K562 (cell line): Measurements from ENCODE around the gene KCTD17. TPM values are rescaled to one million over a fixed set of nuclear protein-coding genes. Genes with fewer than 3 reads are reported as not detected.

Source experiments
- ATAC-seq: fragments of 200-7000 bp; cut with Tn5 transposase; 3 replicates; pipeline ENCODE4 v1.9.1; 2020; ENCODE audit warnings: moderate library complexity
- BruUV-seq: library from RNA; stranded (reverse); fragments of 400-500 nt; replicated peaks from 2 replicates; lab custom pipeline; 2021; lab: Mats Ljungman, UMichigan
- CTCF ChIA-PET: fragments of 300-600 bp; formaldehyde crosslinking; extraction: SDS; loops from one replicate; lab custom pipeline; 2021; ENCODE audit warnings: low intra/inter-chr PET ratio; lab: Yijun Ruan, JAX
- POLR2A ChIA-PET: fragments of 300-600, 350-650 bp; sonication (Branson Sonifier 250); formaldehyde crosslinking; extraction: SDS; loops from one replicate; lab custom pipeline; 2021; ENCODE audit warnings: antibody characterized with exemption, inconsistent platforms; lab: Yijun Ruan, JAX
- DNase-seq, 4 experiments: peaks; one replicate each; pipeline versions ENCODE4 v3.0.0 to v3.0.0-alpha.2; 2011 to 2018; ENCODE audit warnings: low spot score in 3 of 4, mixed read lengths in 3 of 4; ENCODE audit errors: extremely low read depth in 1 of 4
- FAIRE-seq: peaks from 2 replicates; lab custom pipeline; 2011; peaks lifted over from hg19 to GRCh38; lab: Jason Lieb, UNC
- H2AFZ ChIP-seq: 2 replicates; pipeline ENCODE4 v1.6.0; 2011; ENCODE audit warnings: low read depth, low read length, control low read depth, inconsistent platforms
- H3K27ac ChIP-seq: fragments of 200-600 bp; 3 replicates; pipeline ENCODE4 v1.8.0; 2011; ENCODE audit warnings: low read depth, mild to moderate bottlenecking, control low read depth, inconsistent platforms, low read length, moderate library complexity, mixed read lengths; ENCODE audit errors: extremely low read depth
- H3K27me3 ChIP-seq, 2 experiments: fragments of 300-600 bp in 1 of 2; 2 replicates in 1 of 2; 3 replicates in 1 of 2; pipeline versions ENCODE4 v1.6.0 to v1.8.0; 2011; ENCODE audit warnings: inconsistent platforms in 2 of 2, low read length in 2 of 2, mild to moderate bottlenecking in 1 of 2, mixed read lengths in 1 of 2, moderate library complexity in 1 of 2; ENCODE audit not compliant: control insufficient read depth in 2 of 2, insufficient read depth in 2 of 2
- H3K36me3 ChIP-seq: fragments of 300-600 bp; 3 replicates; pipeline ENCODE4 v1.8.0; 2011; ENCODE audit warnings: mild to moderate bottlenecking, low read length, inconsistent platforms; ENCODE audit not compliant: control insufficient read depth, insufficient read depth
- H3K4me1 ChIP-seq, 2 experiments: fragments of 200-600 bp in 1 of 2; replicated peaks in 1 of 2; 2 replicates in 1 of 2; 3 replicates in 1 of 2; pipeline versions ENCODE4 v1.5.1 to v1.8.0; 2011; ENCODE audit warnings: inconsistent platforms in 2 of 2, low read length in 2 of 2, mild to moderate bottlenecking in 1 of 2, mixed read lengths in 1 of 2, moderate library complexity in 1 of 2; ENCODE audit not compliant: control insufficient read depth in 2 of 2, insufficient read depth in 2 of 2
- H3K4me2 ChIP-seq: 2 replicates; pipeline ENCODE4 v1.6.1; 2011; ENCODE audit warnings: low read length, control low read depth, inconsistent platforms, mixed read lengths; ENCODE audit not compliant: insufficient read depth
- H3K4me3 ChIP-seq: fragments of 200-600 bp; sonication (generic), shearing (Covaris generic); 2 replicates; pipeline ENCODE4 v1.5.1; 2016; ENCODE audit warnings: control low read depth, inconsistent platforms
- H3K79me2 ChIP-seq: fragments of 200-600 bp; 3 replicates; pipeline ENCODE4 v1.8.0; 2011; ENCODE audit warnings: low read length, inconsistent platforms; ENCODE audit not compliant: control insufficient read depth, insufficient read depth
- H3K9ac ChIP-seq, 2 experiments: 2 replicates each; pipeline versions ENCODE4 v1.6.0 to v1.6.1; 2011; ENCODE audit warnings: low read depth in 2 of 2, low read length in 2 of 2, control low read depth in 1 of 2, inconsistent platforms in 1 of 2, mild to moderate bottlenecking in 1 of 2, mixed read lengths in 1 of 2; ENCODE audit not compliant: insufficient read depth in 1 of 2
- H3K9me1 ChIP-seq: one replicate; pipeline ENCODE4 v1.6.0; 2011; ENCODE audit warnings: inconsistent platforms, mild to moderate bottlenecking, low read length, moderate library complexity; ENCODE audit not compliant: control insufficient read depth, insufficient read depth
- H3K9me3 ChIP-seq: replicated peaks from 2 replicates; pipeline ENCODE4 v1.5.1; 2011; ENCODE audit warnings: low read depth, low read length, inconsistent platforms; ENCODE audit not compliant: control insufficient read depth, insufficient read depth
- H4K20me1 ChIP-seq: replicated peaks from 2 replicates; pipeline ENCODE4 v1.6.1; 2011; ENCODE audit warnings: low read length, inconsistent platforms, mixed read lengths; ENCODE audit not compliant: control insufficient read depth, insufficient read depth
- CREBBP ChIP-seq: IDR thresholded peaks from one replicate; pipeline ENCODE4 v1.6.1; 2012; ENCODE audit warnings: low read depth, mild to moderate bottlenecking, control low read depth, inconsistent platforms, low read length
- CREM ChIP-seq: IDR thresholded peaks from 2 replicates; pipeline ENCODE4 v1.6.1; 2014; ENCODE audit warnings: antibody characterized with exemption, low read depth
- CTCF ChIP-seq, 3 experiments: IDR thresholded peaks in 2 of 3; conservative IDR thresholded peaks in 1 of 3; 2 replicates each; pipeline ENCODE4 v1.5.1; 2011 to 2012; ENCODE audit warnings: low read length in 3 of 3, mild to moderate bottlenecking in 3 of 3, control low read depth in 2 of 3, improper control_type of control experiment in 1 of 3, inconsistent platforms in 1 of 3, low read depth in 1 of 3, mixed read lengths in 1 of 3, moderate library complexity in 1 of 3; ENCODE audit not compliant: insufficient read depth in 2 of 3
- HCFC1 ChIP-seq: IDR thresholded peaks from 2 replicates; pipeline ENCODE4 v1.6.1; 2012; ENCODE audit warnings: low read depth, low read length, improper control_type of control experiment
- KLF16 ChIP-seq: IDR thresholded peaks from 2 replicates; pipeline ENCODE4 v1.6.1; 2016; ENCODE audit warnings: antibody characterized with exemption
- SPI1 ChIP-seq: IDR thresholded peaks from 2 replicates; pipeline ENCODE4 v1.6.1; 2011; ENCODE audit warnings: low read depth, low read length, control low read depth, borderline replicate concordance
- TEAD1 ChIP-seq, 2 experiments: fragments of 450-650 bp in 1 of 2; sonication (generic) in 1 of 2; formaldehyde crosslinking; IDR thresholded peaks; 2 replicates each; pipeline versions ENCODE4 v1.4.0 to v1.8.0; 2020 to 2022; ENCODE audit warnings: mild to moderate bottlenecking in 2 of 2, missing genetic modification reagents in 1 of 2
- ZBTB7A ChIP-seq: IDR thresholded peaks from 2 replicates; pipeline ENCODE4 v1.6.1; 2011; ENCODE audit warnings: low read depth, mild to moderate bottlenecking, low read length, moderate library complexity, borderline replicate concordance; ENCODE audit not compliant: control insufficient read depth
- ZNF282 ChIP-seq: sonication (generic); formaldehyde crosslinking; IDR thresholded peaks from 2 replicates; pipeline ENCODE4 v1.8.1; 2023; ENCODE audit warnings: missing genetic modification reagents
- ZZZ3 ChIP-seq: fragments of 450-650 bp; IDR thresholded peaks from 2 replicates; pipeline ENCODE4 v1.6.1; 2016; ENCODE audit warnings: antibody characterized with exemption, mild to moderate bottlenecking, moderate library complexity
- WGBS: fragments of 100-300 bp; shearing (Covaris generic); methylation state at CpG from one replicate; pipeline ENCODE4 v1.1.6; 2016; ENCODE audit warnings: low coverage, mixed read lengths; ENCODE audit not compliant: insufficient coverage; ENCODE audit errors: missing lambda C conversion rate; 5-methylcytosine and 5-hydroxymethylcytosine counted together
- in situ Hi-C: fragments of 300-500 bp; cut with MboI; formaldehyde crosslinking; loops from 4 replicates; pipeline ENCODE4 v1.15.0; 2018; ENCODE audit warnings: inconsistent platforms, mixed read lengths
- intact Hi-C: fragments of 100-400 bp; cut with micrococcal nuclease; formaldehyde crosslinking; loops from 2 replicates; pipeline ENCODE4 v1.14.2; 2022
- polyA plus RNA-seq, 8 experiments: library from polyadenylated mRNA; depleted of rRNA in 4 of 8; stranded (reverse) in 5 of 8; unstranded in 3 of 8; fragments of >200 nt; fragmentation: Nextera tagmentation in 2 of 8; fragmentation: Illumina TruSeq in 1 of 8; extraction: Ambion mirVana in 2 of 8; extraction: Trizol in 1 of 8; gene quantifications; 2 replicates each; pipeline versions ENCODE4 v1.2.1 to v1.2.3, GENCODE V29; 2011 to 2014; ENCODE audit warnings: inconsistent platforms in 1 of 8, missing spikeins in 1 of 8
- total RNA-seq, 7 experiments: library from RNA; depleted of rRNA in 6 of 7; stranded (reverse); fragments of >200 nt in 6 of 7; fragmentation: Illumina TruSeq in 2 of 7; extraction: Trizol in 2 of 7; gene quantifications; 2 replicates each; pipeline versions ENCODE4 v1.2.1 to v1.2.3, GENCODE V29; 2011 to 2021; ENCODE audit warnings: low replicate concordance in 1 of 7
- TF ChIP-seq, protein P1 (sequence below): IDR thresholded peaks from 2 replicates; pipeline ENCODE4 v1.6.1; 2011; ENCODE audit warnings: borderline replicate concordance, low read depth, mild to moderate bottlenecking, moderate library complexity, low read length; ENCODE audit not compliant: insufficient read depth, poor library complexity, severe bottlenecking
- TF ChIP-seq, protein P2 (sequence below), 3 experiments: fragments of 200-800 bp in 1 of 3; fragments of 250-450 bp in 1 of 3; fragments of 450-650 bp in 1 of 3; sonication (Bioruptor Pico) in 1 of 3; sonication (Bioruptor generic) in 1 of 3; formaldehyde crosslinking in 1 of 3; IDR thresholded peaks; 2 replicates each; pipeline versions ENCODE4 v1.6.1 to v1.8.0; 2016 to 2022; ENCODE audit warnings: mild to moderate bottlenecking in 2 of 3, missing genetic modification characterization in 2 of 3, missing compliant biosample characterization in 1 of 3, moderate library complexity in 1 of 3

KCTD17 gene
- total and polyA plus RNA-seq, 9 of the 15 experiments (the other 6 are each of a cell fraction or from before 2014, with no cell fraction given), result 0.22 to 0.90 (median 0.49) TPM; not detected in 2

GRCh38 chr22:37021710-37022482, 29.6 kb upstream of the KCTD17 start:
- no peak overlapping the region for H3K4me3 ChIP-seq
- peaks cover 8 to 43% of the 10 kb centered on the region in 2 experiments; a peak in 4 of 5 replicates for H3K4me1 ChIP-seq
- 66% methylated on average over 9 of the region's 13 CpGs for WGBS
- DNase-seq, result peak; percentile 57 to 72 (median 58)
- ATAC-seq, result peak; percentile 44; the same call in 2 of the 3 replicates
- H3K79me2 ChIP-seq, result peaks cover 52% of the 10 kb centered on the region
- H3K9ac ChIP-seq, result peak overlapping the region in 1 of 2 experiments; percentile 40; a peak in 1 of 4 replicates
- intact Hi-C loops, result no loop called here
- no peaks in the 10 kb centered on the region for H3K9me3 ChIP-seq
- peak; percentile 85 for FAIRE-seq
- no peaks in the 10 kb centered on the region for H3K9me1 ChIP-seq
- TF ChIP-seq ZNF282 (CRISPR knock-in tag), result no peak
- TF ChIP-seq CREM, result 0 out of 2 replicates have a peak, but pooled peaks have one; percentile 19
- TF ChIP-seq SPI1, result peak; percentile 6; the same call in 1 of the 2 replicates
- peak; percentile 60 to 80 (median 65) for TF ChIP-seq CTCF (IDR thresholded peaks at IDR 0.05 in 2 of 3, conservative IDR thresholded peaks at IDR 0.05 in 1 of 3; ENCODE audit: insufficient read depth in 2 of 3, low read depth in 1 of 3, low read length in 3 of 3)
- no peak for TF ChIP-seq ZZZ3
- TF ChIP-seq ZBTB7A, result peak; percentile 26; the same call in 1 of the 2 replicates
- TF ChIP-seq, protein P1, sequence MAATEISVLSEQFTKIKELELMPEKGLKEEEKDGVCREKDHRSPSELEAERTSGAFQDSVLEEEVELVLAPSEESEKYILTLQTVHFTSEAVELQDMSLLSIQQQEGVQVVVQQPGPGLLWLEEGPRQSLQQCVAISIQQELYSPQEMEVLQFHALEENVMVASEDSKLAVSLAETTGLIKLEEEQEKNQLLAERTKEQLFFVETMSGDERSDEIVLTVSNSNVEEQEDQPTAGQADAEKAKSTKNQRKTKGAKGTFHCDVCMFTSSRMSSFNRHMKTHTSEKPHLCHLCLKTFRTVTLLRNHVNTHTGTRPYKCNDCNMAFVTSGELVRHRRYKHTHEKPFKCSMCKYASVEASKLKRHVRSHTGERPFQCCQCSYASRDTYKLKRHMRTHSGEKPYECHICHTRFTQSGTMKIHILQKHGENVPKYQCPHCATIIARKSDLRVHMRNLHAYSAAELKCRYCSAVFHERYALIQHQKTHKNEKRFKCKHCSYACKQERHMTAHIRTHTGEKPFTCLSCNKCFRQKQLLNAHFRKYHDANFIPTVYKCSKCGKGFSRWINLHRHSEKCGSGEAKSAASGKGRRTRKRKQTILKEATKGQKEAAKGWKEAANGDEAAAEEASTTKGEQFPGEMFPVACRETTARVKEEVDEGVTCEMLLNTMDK, result peak; percentile 72
- no peak for TF ChIP-seq TEAD1 (CRISPR knock-in tag; IDR thresholded peaks at IDR 0.05)
- TF ChIP-seq HCFC1, result 0 out of 2 replicates have a peak, but pooled peaks have one; percentile 11
- 0 out of 2 replicates have a peak, but pooled peaks have one; percentile 23 for TF ChIP-seq KLF16
- TF ChIP-seq, protein P2, sequence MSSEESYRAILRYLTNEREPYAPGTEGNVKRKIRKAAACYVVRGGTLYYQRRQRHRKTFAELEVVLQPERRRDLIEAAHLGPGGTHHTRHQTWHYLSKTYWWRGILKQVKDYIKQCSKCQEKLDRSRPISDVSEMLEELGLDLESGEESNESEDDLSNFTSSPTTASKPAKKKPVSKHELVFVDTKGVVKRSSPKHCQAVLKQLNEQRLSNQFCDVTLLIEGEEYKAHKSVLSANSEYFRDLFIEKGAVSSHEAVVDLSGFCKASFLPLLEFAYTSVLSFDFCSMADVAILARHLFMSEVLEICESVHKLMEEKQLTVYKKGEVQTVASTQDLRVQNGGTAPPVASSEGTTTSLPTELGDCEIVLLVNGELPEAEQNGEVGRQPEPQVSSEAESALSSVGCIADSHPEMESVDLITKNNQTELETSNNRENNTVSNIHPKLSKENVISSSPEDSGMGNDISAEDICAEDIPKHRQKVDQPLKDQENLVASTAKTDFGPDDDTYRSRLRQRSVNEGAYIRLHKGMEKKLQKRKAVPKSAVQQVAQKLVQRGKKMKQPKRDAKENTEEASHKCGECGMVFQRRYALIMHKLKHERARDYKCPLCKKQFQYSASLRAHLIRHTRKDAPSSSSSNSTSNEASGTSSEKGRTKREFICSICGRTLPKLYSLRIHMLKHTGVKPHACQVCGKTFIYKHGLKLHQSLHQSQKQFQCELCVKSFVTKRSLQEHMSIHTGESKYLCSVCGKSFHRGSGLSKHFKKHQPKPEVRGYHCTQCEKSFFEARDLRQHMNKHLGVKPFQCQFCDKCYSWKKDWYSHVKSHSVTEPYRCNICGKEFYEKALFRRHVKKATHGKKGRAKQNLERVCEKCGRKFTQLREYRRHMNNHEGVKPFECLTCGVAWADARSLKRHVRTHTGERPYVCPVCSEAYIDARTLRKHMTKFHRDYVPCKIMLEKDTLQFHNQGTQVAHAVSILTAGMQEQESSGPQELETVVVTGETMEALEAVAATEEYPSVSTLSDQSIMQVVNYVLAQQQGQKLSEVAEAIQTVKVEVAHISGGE (CRISPR knock-in tag; IDR thresholded peaks at IDR 0.05), result peak in 1 of 3 experiments; percentile 59; a peak in 1 of 6 replicates
- TF ChIP-seq CREBBP, result no peak
- H3K27ac ChIP-seq, result no peak overlapping the region
- BruUV-seq, result no TSS peak
- no peaks in the 10 kb centered on the region for H3K27me3 ChIP-seq
- no peak overlapping the region for H2AFZ ChIP-seq
- ChIA-PET CTCF (no interaction called here), POLR2A (interaction anchor here (0.7 kb wide), 1 partner anchor 239 kb away, joined by 3 read pairs; no protein-coding TSS in a partner anchor)
- in situ Hi-C loops, result no loop called here
- no peak overlapping the region for H3K4me2 ChIP-seq
- H3K36me3 ChIP-seq, result peaks cover 50% of the 10 kb centered on the region; the same call in 2 of the 3 replicates
- H4K20me1 ChIP-seq, result no peaks in the 10 kb centered on the region
